Neural progenitor cell (in vitro differentiated cells): ENCODE data around the gene AIP. TPM values are rescaled to one million over a fixed set of nuclear protein-coding genes. Genes with fewer than 3 reads are reported as not detected.
"Not testable (repeated sequence)": the region's sequence is repeated elsewhere in the genome, so short reads cannot be mapped to it uniquely, and the experiment has no call there.

Experiments used
- DNase-seq: peaks from one replicate; pipeline ENCODE4 v3.0.0-alpha.2; 2016; ENCODE audit warnings: low spot score
- H2AFZ ChIP-seq: fragments of 200-600 bp; sonication (generic); replicated peaks from 2 replicates; pipeline ENCODE4 v1.6.1; 2016; ENCODE audit warnings: antibody characterized with exemption
- H3F3A ChIP-seq: fragments of 200-600 bp; sonication (generic); 2 replicates; pipeline ENCODE4 v1.6.1; 2016; ENCODE audit warnings: antibody characterized with exemption, low read depth
- H3K27ac ChIP-seq: fragments of 200-600 bp; sonication (generic); 2 replicates; pipeline ENCODE4 v1.5.1; 2016; ENCODE audit warnings: mild to moderate bottlenecking
- H3K27me3 ChIP-seq: fragments of 200-600 bp; sonication (generic); 2 replicates; pipeline ENCODE4 v1.6.1; 2016; ENCODE audit warnings: mild to moderate bottlenecking, moderate library complexity
- H3K36me3 ChIP-seq: fragments of 200-600 bp; sonication (generic); 2 replicates; pipeline ENCODE4 v1.5.1; 2016
- H3K4me1 ChIP-seq: fragments of 200-600 bp; sonication (generic); 2 replicates; pipeline ENCODE4 v1.6.1; 2016; ENCODE audit warnings: mixed run types
- H3K4me2 ChIP-seq: fragments of 200-600 bp; sonication (generic); 2 replicates; pipeline ENCODE4 v1.6.1; 2016
- H3K4me3 ChIP-seq: fragments of 200-600 bp; sonication (generic); 2 replicates; pipeline ENCODE4 v1.5.1; 2016
- H3K79me2 ChIP-seq: fragments of 200-600 bp; sonication (generic); 2 replicates; pipeline ENCODE4 v1.6.1; 2016; ENCODE audit warnings: low read depth
- H3K9ac ChIP-seq: fragments of 200-600 bp; sonication (generic); 2 replicates; pipeline ENCODE4 v1.6.1; 2016
- H3K9me3 ChIP-seq: fragments of 200-600 bp; sonication (generic); 2 replicates; pipeline ENCODE4 v1.5.1; 2016; ENCODE audit warnings: low read depth
- H4K20me1 ChIP-seq: fragments of 200-600 bp; sonication (generic); 2 replicates; pipeline ENCODE4 v1.6.1; 2016; ENCODE audit warnings: low read depth
- H3K27ac Mint-ChIP-seq: 3 replicates; pipeline ENCODE4 v1.8.0; 2021; ENCODE audit warnings: mixed read lengths
- H3K27me3 Mint-ChIP-seq: 2 replicates; pipeline ENCODE4 v1.8.0; 2022; ENCODE audit warnings: low read depth, mild to moderate bottlenecking, inconsistent platforms, moderate library complexity, mixed read lengths; ENCODE audit not compliant: insufficient read depth
- H3K36me3 Mint-ChIP-seq: 3 replicates; pipeline ENCODE4 v1.8.0; 2021; ENCODE audit warnings: mixed read lengths
- H3K4me1 Mint-ChIP-seq: 3 replicates; pipeline ENCODE4 v1.8.0; 2021; ENCODE audit warnings: mixed read lengths
- H3K4me3 Mint-ChIP-seq: 3 replicates; pipeline ENCODE4 v1.8.0; 2021; ENCODE audit warnings: mild to moderate bottlenecking, moderate library complexity, mixed read lengths
- H3K9me3 Mint-ChIP-seq: 3 replicates; pipeline ENCODE4 v1.8.0; 2020; ENCODE audit warnings: mixed read lengths
- EZH2 ChIP-seq: fragments of 200-600 bp; sonication (generic); IDR thresholded peaks from 2 replicates; pipeline ENCODE4 v1.6.1; 2017; ENCODE audit warnings: antibody characterized with exemption, mild to moderate bottlenecking, moderate library complexity
- EZH2phosphoT487 ChIP-seq: fragments of 200-600 bp; sonication (generic); IDR thresholded peaks from 2 replicates; pipeline ENCODE4 v1.6.1; 2017; ENCODE audit warnings: antibody characterized with exemption
- total RNA-seq: library from RNA; depleted of rRNA; stranded (reverse); fragments of >200 nt; gene quantifications from 2 replicates; pipeline ENCODE4 v1.2.3, GENCODE V29; 2015; ENCODE audit warnings: low replicate concordance
- TF ChIP-seq, protein P1 (sequence below): fragments of 200-600 bp; sonication (generic); IDR thresholded peaks from 2 replicates; pipeline ENCODE4 v1.5.1; 2017; ENCODE audit warnings: antibody characterized with exemption, mild to moderate bottlenecking

AIP gene
- total RNA-seq, 1 donor from 2014 or later = 20.3 TPM

DNA sequence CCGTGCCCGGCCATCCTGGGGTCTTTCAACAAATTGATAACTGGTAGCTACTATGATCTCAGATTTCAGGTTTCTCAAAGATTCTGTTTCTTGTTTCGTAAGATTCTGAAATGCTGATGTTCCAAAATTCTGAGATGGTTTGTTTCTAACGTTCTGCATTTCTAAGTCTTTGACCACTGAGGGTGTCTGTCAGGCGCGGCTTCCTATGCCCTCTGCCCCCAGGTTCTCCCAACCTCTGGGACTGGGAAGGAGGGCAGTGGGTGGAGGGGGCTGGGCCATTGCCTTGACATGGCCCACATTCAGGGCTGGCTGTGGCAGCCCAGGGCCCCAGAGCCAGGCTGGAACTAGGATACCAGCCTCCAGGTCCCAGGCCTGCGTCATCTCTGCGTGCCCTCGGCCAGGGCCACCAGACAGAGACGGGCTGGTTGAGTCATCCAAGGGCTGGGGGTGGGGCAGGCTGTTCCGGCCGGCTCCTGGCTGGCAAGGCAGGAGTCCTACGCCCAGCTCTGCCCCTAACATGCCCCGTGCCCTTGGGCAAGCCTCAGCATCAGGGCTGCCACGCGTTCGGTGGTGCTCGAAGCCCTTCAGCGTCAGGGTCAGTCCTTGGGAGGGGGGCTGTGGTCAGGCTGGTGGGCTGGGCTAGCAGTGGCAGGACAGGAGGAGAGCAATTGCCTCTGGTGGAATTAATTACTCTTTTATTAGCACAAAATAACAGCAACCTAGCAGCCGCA is 19.0 kb upstream of the AIP start:
- DNase-seq = no peak
- no peak overlapping the region for H3K27ac Mint-ChIP-seq
- H3K9ac ChIP-seq = no peak overlapping the region

DNA sequence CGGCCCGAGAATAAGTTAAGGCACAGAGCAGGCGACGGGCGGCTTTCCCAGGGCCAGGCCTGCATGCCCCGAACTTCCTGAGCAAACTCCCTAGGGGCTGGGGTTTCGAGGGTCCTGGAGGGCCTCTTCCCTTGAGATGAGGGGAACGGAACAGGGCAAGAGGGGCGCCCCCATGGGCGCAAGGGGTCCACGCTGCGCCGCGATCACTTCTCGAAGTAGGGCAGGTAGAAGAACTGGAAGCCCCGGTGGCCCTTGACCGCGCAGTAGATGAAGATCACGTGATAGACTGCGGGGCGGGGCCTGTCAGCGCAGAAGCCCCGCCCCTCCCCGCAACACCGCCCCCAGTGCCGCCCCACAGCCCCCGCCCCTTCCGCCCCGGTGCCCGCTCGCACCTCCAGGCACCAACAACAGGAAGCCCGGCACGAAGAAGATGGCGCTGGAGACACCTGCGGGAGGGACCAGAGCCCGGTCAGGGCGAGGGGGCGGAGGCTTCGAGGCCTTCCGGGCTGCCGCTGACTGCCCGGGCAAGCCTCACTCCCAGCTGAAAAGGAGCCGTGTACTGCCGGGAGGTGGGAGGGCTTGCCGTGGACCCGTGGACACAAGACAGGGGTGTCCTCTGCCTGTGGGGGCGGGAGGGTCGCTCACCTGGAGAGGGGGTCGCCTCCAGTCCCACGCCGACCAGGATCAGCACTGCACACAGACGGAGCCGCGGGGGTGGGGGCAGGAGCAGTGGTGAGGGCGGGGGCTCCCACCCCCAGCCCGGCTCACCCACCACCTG is 18.2 kb upstream of the AIP start:
- H3K27me3 ChIP-seq = no peaks in the 10 kb centered on the region
- TF ChIP-seq EZH2phosphoT487 (no peak), EZH2 (no peak)
- TF ChIP-seq, protein P1, sequence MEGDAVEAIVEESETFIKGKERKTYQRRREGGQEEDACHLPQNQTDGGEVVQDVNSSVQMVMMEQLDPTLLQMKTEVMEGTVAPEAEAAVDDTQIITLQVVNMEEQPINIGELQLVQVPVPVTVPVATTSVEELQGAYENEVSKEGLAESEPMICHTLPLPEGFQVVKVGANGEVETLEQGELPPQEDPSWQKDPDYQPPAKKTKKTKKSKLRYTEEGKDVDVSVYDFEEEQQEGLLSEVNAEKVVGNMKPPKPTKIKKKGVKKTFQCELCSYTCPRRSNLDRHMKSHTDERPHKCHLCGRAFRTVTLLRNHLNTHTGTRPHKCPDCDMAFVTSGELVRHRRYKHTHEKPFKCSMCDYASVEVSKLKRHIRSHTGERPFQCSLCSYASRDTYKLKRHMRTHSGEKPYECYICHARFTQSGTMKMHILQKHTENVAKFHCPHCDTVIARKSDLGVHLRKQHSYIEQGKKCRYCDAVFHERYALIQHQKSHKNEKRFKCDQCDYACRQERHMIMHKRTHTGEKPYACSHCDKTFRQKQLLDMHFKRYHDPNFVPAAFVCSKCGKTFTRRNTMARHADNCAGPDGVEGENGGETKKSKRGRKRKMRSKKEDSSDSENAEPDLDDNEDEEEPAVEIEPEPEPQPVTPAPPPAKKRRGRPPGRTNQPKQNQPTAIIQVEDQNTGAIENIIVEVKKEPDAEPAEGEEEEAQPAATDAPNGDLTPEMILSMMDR = no peak
- peak; percentile 90 for DNase-seq
- no peak overlapping the region for H3K27ac ChIP-seq
- peaks cover 6% of the 10 kb centered on the region for H3K4me1 ChIP-seq
- no peaks in the 10 kb centered on the region for H3F3A ChIP-seq
- H2AFZ ChIP-seq = no peak overlapping the region
- Mint-ChIP-seq H3K27ac (peak overlapping the region; percentile 88), H3K4me3 (peak overlapping the region; percentile 84), H3K9me3 (no peaks in the 10 kb centered on the region), H3K36me3 (no peaks in the 10 kb centered on the region), H3K4me1 (peaks cover 16% of the 10 kb centered on the region), H3K27me3 (peaks cover 3% of the 10 kb centered on the region)
- H3K9ac ChIP-seq = peak overlapping the region; percentile 49
- H4K20me1 ChIP-seq = no peaks in the 10 kb centered on the region
- H3K4me2 ChIP-seq = peak overlapping the region; percentile 82
- H3K79me2 ChIP-seq = peaks cover 8% of the 10 kb centered on the region
- H3K4me3 ChIP-seq = peak overlapping the region; percentile 64
- H3K9me3 ChIP-seq = no peaks in the 10 kb centered on the region
- H3K36me3 ChIP-seq = no peaks in the 10 kb centered on the region

More for the DNA sequence above, 19.0 kb upstream of the AIP start:
- Histone ChIP-seq H3K27me3 (no peaks in the 10 kb centered on the region), H3K4me2 (peak overlapping the region; percentile 82), H3K4me1 (peaks cover 6% of the 10 kb centered on the region), H3F3A (no peaks in the 10 kb centered on the region), H3K79me2 (peaks cover 8% of the 10 kb centered on the region), H3K36me3 (no peaks in the 10 kb centered on the region), H3K27ac (no peak overlapping the region), H3K4me3 (peak overlapping the region; percentile 64), H3K9me3 (no peaks in the 10 kb centered on the region), H4K20me1 (no peaks in the 10 kb centered on the region), H2AFZ (no peak overlapping the region)
- TF ChIP-seq EZH2phosphoT487 (no peak), EZH2 (no peak)
- TF ChIP-seq, protein P1 = no peak
- peaks cover 6% of the 10 kb centered on the region for H3K27me3 Mint-ChIP-seq
- H3K9me3 Mint-ChIP-seq = no peaks in the 10 kb centered on the region
- peaks cover 16% of the 10 kb centered on the region for H3K4me1 Mint-ChIP-seq
- H3K36me3 Mint-ChIP-seq = no peaks in the 10 kb centered on the region
- H3K4me3 Mint-ChIP-seq = peak overlapping the region; percentile 84

DNA sequence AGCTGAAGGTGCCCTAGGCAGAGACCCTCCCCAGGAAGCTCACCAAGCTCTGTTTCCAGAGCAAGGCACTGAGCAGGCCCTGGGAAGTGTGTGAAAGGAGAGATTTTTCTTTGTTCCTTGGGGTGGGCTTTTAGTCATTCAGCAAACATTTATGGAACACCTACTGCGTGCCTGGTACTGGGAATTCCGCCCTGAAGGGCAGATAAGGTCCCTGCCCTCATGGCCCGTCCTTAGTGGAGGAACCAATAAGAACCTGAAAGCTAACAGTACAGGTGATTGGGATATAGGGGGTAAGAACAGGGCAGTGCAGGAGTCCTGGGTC is 17.7 kb upstream of the AIP start:
- Mint-ChIP-seq H3K4me3 (peak overlapping the region; percentile 84), H3K4me1 (peaks cover 16% of the 10 kb centered on the region), H3K36me3 (no peaks in the 10 kb centered on the region), H3K9me3 (no peaks in the 10 kb centered on the region), H3K27ac (no peak overlapping the region), H3K27me3 (peaks cover 3% of the 10 kb centered on the region)
- no peak for DNase-seq
- Histone ChIP-seq H3K4me2 (peak overlapping the region; percentile 82), H3K9ac (peak overlapping the region; percentile 49), H4K20me1 (no peaks in the 10 kb centered on the region), H2AFZ (no peak overlapping the region), H3K4me1 (peaks cover 6% of the 10 kb centered on the region), H3K79me2 (peaks cover 8% of the 10 kb centered on the region), H3F3A (no peaks in the 10 kb centered on the region), H3K4me3 (peak overlapping the region; percentile 64), H3K27ac (no peak overlapping the region), H3K27me3 (no peaks in the 10 kb centered on the region), H3K36me3 (no peaks in the 10 kb centered on the region), H3K9me3 (no peaks in the 10 kb centered on the region)
- TF ChIP-seq, protein P1 = no peak
- TF ChIP-seq EZH2phosphoT487 (no peak), EZH2 (no peak)

DNA sequence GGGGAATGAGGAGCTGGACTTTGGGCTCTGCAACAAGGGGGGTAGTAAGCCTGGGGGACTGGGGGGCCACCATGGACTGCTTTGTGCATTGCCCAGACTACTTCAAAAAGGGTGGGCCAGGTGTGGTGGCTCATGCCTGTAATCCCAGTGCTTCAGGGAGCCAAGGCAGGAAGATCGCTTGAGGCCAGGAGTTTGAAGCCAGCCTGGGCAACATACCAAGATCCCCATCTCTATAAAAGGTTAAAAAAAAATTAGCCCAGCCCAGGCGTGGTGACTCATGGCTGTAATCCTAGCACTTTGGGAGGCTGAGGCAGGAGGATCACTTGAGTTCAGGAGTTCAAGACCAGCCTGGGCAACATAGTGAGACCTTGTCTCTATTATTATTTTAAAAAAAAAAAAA is 17.3 kb upstream of the AIP start:
- not testable (repeated sequence) for H2AFZ ChIP-seq, H3K27me3 Mint-ChIP-seq, DNase-seq, H3K27me3 ChIP-seq, H3K9me3 ChIP-seq, H3F3A ChIP-seq, H3K79me2 ChIP-seq, H3K9ac ChIP-seq, H3K4me1 ChIP-seq, H3K36me3 Mint-ChIP-seq, H4K20me1 ChIP-seq, H3K27ac ChIP-seq, H3K27ac Mint-ChIP-seq, H3K9me3 Mint-ChIP-seq, H3K36me3 ChIP-seq
- Mint-ChIP-seq H3K4me1 (peaks cover 16% of the 10 kb centered on the region), H3K4me3 (peak overlapping the region; percentile 84)
- H3K4me3 ChIP-seq = peak overlapping the region; percentile 64
- peak overlapping the region; percentile 82 for H3K4me2 ChIP-seq
